ENCODE data around the gene KIRREL3. TPM values are rescaled to one million over a fixed set of nuclear protein-coding genes. Genes with fewer than 3 reads are reported as not detected.

Gene KIRREL3
- total and polyA plus RNA-seq, 2 of the 8 experiments (the other 6 are each of a cell fraction or from before 2014, with no cell fraction given) = 0.29 to 0.32 TPM

DNA sequence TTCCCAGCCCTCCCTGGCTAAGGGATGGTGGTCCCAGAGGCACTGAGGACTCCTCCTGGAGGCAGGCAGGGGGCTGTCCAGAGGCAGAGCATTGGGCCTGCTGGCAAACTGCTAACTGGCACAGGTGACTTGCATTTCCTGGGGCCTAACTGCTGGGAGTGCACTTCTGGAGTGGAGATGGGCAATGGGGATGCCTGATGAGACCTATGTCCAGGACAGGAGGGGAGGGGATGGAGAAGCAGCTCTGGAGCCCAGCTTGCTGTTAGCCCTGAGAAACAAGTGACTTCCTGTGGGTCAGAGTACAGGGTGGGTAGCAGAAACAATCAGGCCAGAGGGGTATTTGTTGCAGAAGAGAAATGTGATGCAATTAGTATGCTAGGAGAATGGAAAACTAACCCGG, 391.9 kb downstream of the KIRREL3 start:
- POLR2A ChIA-PET (ENCODE audit: partially characterized antibody) = interaction anchor here (0.6 kb wide), 1 partner anchor 132 kb away, joined by 3 read pairs; no protein-coding TSS in a partner anchor
- TF ChIP-seq YY1 (IDR thresholded peaks at IDR 0.05; ENCODE audit: low read depth, low read length) (no peak), ATF2 (IDR thresholded peaks at IDR 0.05; ENCODE audit: low read length) (no peak), JUND (IDR thresholded peaks at IDR 0.05; ENCODE audit: low read length) (no peak), ATF3 (IDR thresholded peaks at IDR 0.05; ENCODE audit: insufficient read depth, low read depth, low read length) (no peak), GABPA (IDR thresholded peaks at IDR 0.05; ENCODE audit: borderline replicate concordance, insufficient read depth, low read length) (no peak), CTBP2 (IDR thresholded peaks at IDR 0.05; ENCODE audit: borderline replicate concordance, insufficient read depth, insufficient read length, low read length) (no peak)
- FAIRE-seq = no peak

More for the DNA sequence above, 391.9 kb downstream of the KIRREL3 start:
- Histone ChIP-seq H4K91ac (replicated peaks; ENCODE audit: insufficient read length, low read length) (peak overlapping the region; percentile 4), H3K4me3 (ENCODE audit: extremely low read depth in 1 of 4, insufficient read depth in 2 of 4, low read depth in 3 of 4, low read length in 4 of 4) (no peak overlapping the region), H3K9ac (replicated peaks in 1 of 4; ENCODE audit: extremely low read depth in 1 of 4, low read depth in 3 of 4, low read length in 3 of 4) (no peak overlapping the region), H3K56ac (replicated peaks; ENCODE audit: insufficient read length, low read depth, low read length) (no peak overlapping the region), H2AK5ac (ENCODE audit: low read depth, low read length) (no peak overlapping the region), H3K4me1 (replicated peaks in 1 of 4; ENCODE audit: control insufficient read depth in 3 of 4, insufficient read depth in 4 of 4, low read length in 3 of 4) (peaks cover 3 to 12% (median 9%) of the 10 kb centered on the region in 4 experiments), H2BK15ac (ENCODE audit: low read length) (no peak overlapping the region), H3K23ac (ENCODE audit: insufficient read length) (no peak overlapping the region), H3K79me2 (ENCODE audit: control insufficient read depth in 1 of 2, insufficient read depth in 2 of 2, low read length in 2 of 2) (no peaks in the 10 kb centered on the region), H3K27ac (ENCODE audit: low read depth, low read length) (no peak overlapping the region), H4K5ac (ENCODE audit: insufficient read length, low read depth, low read length) (no peak overlapping the region), H3K79me1 (ENCODE audit: low read depth, low read length) (no peaks in the 10 kb centered on the region), H3K23me2 (ENCODE audit: low read depth, low read length) (no peaks in the 10 kb centered on the region; the same call in 1 of the 2 replicates), H3K4ac (replicated peaks; ENCODE audit: insufficient read length, low read depth, low read length) (no peak overlapping the region), H3K4me2 (ENCODE audit: insufficient read depth in 1 of 2, low read depth in 2 of 2, low read length in 2 of 2) (0 out of 4 replicates have a peak overlapping the region, but pooled peaks of 1 of the 2 experiments have one; percentile 2), H2BK20ac (ENCODE audit: low read length) (no peak overlapping the region), H3K9me3 (ENCODE audit: insufficient read depth in 2 of 2, low read depth in 1 of 2, low read length in 1 of 2) (peaks cover 0 to 4% of the 10 kb centered on the region in 2 experiments; a peak in 2 of 4 replicates), H2BK5ac (ENCODE audit: low read depth, low read length) (0 out of 2 replicates have a peak overlapping the region, but pooled peaks have one; percentile 38), H4K20me1 (replicated peaks in 1 of 2; ENCODE audit: control insufficient read depth in 1 of 2, insufficient read depth in 2 of 2, low read length in 2 of 2) (no peaks in the 10 kb centered on the region), H4K8ac (ENCODE audit: extremely low read depth, insufficient read depth, low read length) (peak overlapping the region; percentile 54; the same call in 1 of the 2 replicates), H2BK12ac (ENCODE audit: low read depth, low read length) (no peak overlapping the region), H3K27me3 (replicated peaks in 1 of 4; ENCODE audit: control insufficient read depth in 3 of 4, extremely low read depth in 1 of 4, insufficient read depth in 3 of 4, low read length in 3 of 4) (no peaks in the 10 kb centered on the region; a peak in 3 of 7 replicates), H3K18ac (ENCODE audit: extremely low read depth, low read length) (peak overlapping the region; percentile 78; the same call in 1 of the 2 replicates), H2AFZ (ENCODE audit: low read length) (no peak overlapping the region), H3K14ac (ENCODE audit: insufficient read length) (no peak overlapping the region), H2BK120ac (replicated peaks; ENCODE audit: low read depth, low read length) (no peak overlapping the region), H3K36me3 (ENCODE audit: control insufficient read depth in 2 of 4, insufficient read depth in 4 of 4, low read length in 3 of 4) (no peaks in the 10 kb centered on the region)
- DNase-seq (ENCODE audit: low read depth in 1 of 2, low spot score in 2 of 2) = no peak
- CTCF ChIA-PET (ENCODE audit: partially characterized antibody) = interaction anchor here (0.7 to 11.1 kb wide), 29 partner anchors 9 to 465 kb away, joined by 3 to 142 read pairs (median 8); no protein-coding TSS in a partner anchor
- WGBS, 2 experiments (ENCODE audit: extremely low coverage in 1 of 2, insufficient coverage in 1 of 2, insufficient read length in 1 of 2, insufficient replicate concordance in 2 of 2, low coverage in 1 of 2, low lambda C conversion rate in 2 of 2, missing lambda C conversion rate in 1 of 2) = 94% methylated on average over 1 of the region's 1 CpG; no CpG with 5 or more reads in 1 of the 2 experiments

Measured in H1 (cell line).